Activated T-helper 17 cell treated with anti-CD3 and anti-CD28 coated beads, Interleukin-2, amount 50 U/mL, for 72 hours (primary cell): ENCODE measurements around the gene TMEM86B. TPM values are rescaled to one million over a fixed set of nuclear protein-coding genes. Genes with fewer than 3 reads are reported as not detected.
"Not testable (repeated sequence)": the region's sequence is repeated elsewhere in the genome, so short reads cannot be mapped to it uniquely, and the experiment has no call there.

Source experiments
- ATAC-seq: fragments of 150-1000 bp; cut with Tn5 transposase; replicated peaks from 2 replicates; pipeline ENCODE4 v1.10.0; 2021; ENCODE audit warnings: mild to moderate bottlenecking, moderate library complexity
- H3K27ac Mint-ChIP-seq: one replicate; pipeline ENCODE4 v1.8.0; 2022; ENCODE audit warnings: mixed read lengths
- H3K27me3 Mint-ChIP-seq: one replicate; pipeline ENCODE4 v1.8.0; 2022; ENCODE audit warnings: mixed read lengths
- H3K36me3 Mint-ChIP-seq: one replicate; pipeline ENCODE4 v1.8.0; 2022; ENCODE audit warnings: low read depth, mild to moderate bottlenecking, mixed read lengths
- H3K4me1 Mint-ChIP-seq: one replicate; pipeline ENCODE4 v1.8.0; 2022; ENCODE audit warnings: mixed read lengths
- H3K4me3 Mint-ChIP-seq: one replicate; pipeline ENCODE4 v1.8.0; 2022; ENCODE audit warnings: mild to moderate bottlenecking, mixed read lengths
- H3K9me3 Mint-ChIP-seq: one replicate; pipeline ENCODE4 v1.8.0; 2022; ENCODE audit warnings: mixed read lengths
- total RNA-seq, 2 donors: library from RNA; stranded (reverse); gene quantifications; one replicate each; pipeline ENCODE4 v1.2.3, GENCODE V29; 2022

TMEM86B gene
- total RNA-seq, 2 donors from 2014 or later, result 8.5 to 11.3 TPM

DNA sequence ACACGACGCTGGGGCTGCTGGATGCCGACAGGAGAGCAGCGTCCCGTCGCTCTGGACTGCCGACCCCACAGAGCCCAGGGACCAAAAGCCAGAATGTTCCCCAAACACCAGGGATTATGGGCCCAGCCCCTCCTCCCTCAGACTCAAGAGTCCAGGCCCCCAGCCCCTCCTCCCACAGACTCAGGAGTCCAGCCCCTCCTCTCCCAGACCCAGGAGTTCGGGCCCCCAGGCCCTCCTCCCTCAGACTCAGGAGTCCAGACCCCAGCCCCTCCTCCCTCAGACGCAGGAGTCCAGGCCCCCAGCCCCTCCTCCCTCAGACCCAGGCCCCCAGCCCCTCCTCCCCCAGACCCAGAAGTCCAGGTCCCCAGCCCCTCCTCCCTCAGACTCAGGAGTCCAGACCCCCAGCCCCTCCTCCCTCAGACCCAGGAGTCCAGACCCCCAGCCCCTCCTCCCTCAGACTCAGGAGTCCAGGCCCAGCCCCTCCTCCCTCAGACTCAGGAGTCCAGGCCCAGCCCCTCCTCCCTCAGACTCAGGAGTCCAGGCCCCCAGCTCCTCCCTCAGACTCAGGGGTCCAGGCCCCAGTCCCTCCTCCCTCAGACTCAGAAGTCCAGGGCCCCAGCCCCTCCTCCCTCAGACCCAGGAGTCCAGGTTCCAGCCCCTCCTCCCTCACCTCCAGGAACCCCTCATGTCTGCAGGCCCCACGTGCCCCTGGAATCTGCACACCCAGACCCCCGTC lies 3.7 kb downstream of the TMEM86B start:
- not testable (repeated sequence) for H3K4me3 Mint-ChIP-seq, H3K4me1 Mint-ChIP-seq, H3K27me3 Mint-ChIP-seq, ATAC-seq, H3K9me3 Mint-ChIP-seq
- H3K36me3 Mint-ChIP-seq, result peaks cover 31% of the 10 kb centered on the region
- H3K27ac Mint-ChIP-seq, result peak overlapping the region; percentile 15

DNA sequence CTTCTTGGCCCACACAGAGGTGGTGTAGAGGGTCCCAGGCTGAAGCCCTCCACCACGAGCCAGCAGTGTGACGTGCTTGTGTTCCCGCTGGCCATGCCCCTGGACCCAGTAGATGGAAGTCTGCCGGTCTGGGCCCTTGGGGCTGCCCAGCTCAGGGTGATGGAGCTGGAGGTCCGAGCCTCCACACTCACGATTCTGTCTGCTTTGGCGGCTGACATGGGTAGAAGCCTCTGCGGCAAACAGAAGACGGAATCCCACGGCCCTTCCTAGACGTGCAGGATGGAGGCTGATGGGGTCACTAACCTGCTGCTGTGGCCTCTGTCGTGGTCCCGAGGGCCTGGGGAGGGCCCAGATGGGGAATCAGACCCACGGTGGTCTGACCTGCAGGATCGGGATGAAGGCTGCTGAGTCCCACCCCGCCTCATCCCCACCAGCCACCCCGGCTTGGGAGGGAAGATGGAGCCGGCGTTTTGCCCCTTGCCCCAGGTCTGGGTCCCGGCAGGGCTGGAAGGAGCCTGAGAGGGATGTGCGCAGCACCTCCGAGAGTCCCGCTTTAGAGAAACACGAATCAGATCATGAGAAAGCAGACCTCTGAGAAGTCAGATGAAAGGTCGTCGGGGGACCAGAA lies 4.4 kb downstream of the TMEM86B start:
- peaks cover 5% of the 10 kb centered on the region for H3K4me1 Mint-ChIP-seq
- H3K27me3 Mint-ChIP-seq, result no peaks in the 10 kb centered on the region
- H3K27ac Mint-ChIP-seq, result no peak overlapping the region
- ATAC-seq, result no peak
- no peaks in the 10 kb centered on the region for H3K9me3 Mint-ChIP-seq
- H3K4me3 Mint-ChIP-seq, result no peak overlapping the region
- H3K36me3 Mint-ChIP-seq, result peaks cover 30% of the 10 kb centered on the region

DNA sequence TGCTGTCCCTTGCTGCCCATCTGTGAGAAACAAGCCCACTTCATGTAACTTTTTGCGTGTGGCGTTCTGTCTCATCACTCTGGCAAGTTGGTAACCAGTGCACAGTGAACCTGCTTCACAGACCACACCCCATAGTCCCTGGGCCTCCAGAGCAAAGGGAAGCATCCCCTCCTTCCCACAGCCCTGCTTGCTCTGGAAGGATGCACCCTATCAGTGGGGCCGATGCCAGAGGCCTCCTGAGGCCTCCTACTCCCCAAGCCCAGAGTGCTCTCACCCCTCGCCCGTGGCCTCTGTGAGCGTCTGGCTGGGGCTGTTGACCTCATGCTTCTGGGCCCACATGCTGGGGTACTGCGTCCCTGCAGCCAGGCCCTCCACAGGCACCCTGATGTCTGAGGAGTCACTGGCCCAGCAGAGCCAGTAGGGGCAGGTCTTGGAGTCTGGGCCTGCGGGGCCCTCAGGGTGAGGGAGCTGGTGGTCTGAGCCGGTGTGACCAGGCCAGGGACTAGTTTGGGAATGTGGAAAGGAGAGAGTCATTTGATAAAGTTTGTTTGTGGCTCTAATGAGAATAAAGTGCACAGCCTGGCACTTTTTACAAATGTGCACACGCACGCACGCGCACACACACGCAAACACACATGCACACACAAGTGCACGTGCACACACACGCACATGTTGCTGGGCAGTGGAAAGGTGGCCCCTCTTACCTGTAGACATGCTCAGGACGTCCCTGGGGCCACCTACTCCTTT lies 5.1 kb downstream of the TMEM86B start:
- H3K9me3 Mint-ChIP-seq, result no peaks in the 10 kb centered on the region
- H3K4me1 Mint-ChIP-seq, result peaks cover 5% of the 10 kb centered on the region
- H3K36me3 Mint-ChIP-seq, result peaks cover 26% of the 10 kb centered on the region
- no peak overlapping the region for H3K27ac Mint-ChIP-seq
- H3K27me3 Mint-ChIP-seq, result no peaks in the 10 kb centered on the region
- ATAC-seq, result peak; percentile 10
- H3K4me3 Mint-ChIP-seq, result no peak overlapping the region

GRCh38 chr19:55220525-55220924 lies 8.0 kb downstream of the TMEM86B start:
- ATAC-seq, result no peak
- H3K4me3 Mint-ChIP-seq, result no peak overlapping the region
- no peak overlapping the region for H3K27ac Mint-ChIP-seq
- H3K27me3 Mint-ChIP-seq, result peaks cover 8% of the 10 kb centered on the region
- H3K9me3 Mint-ChIP-seq, result peaks cover 3% of the 10 kb centered on the region
- peaks cover 4% of the 10 kb centered on the region for H3K36me3 Mint-ChIP-seq
- H3K4me1 Mint-ChIP-seq, result peaks cover 15% of the 10 kb centered on the region

DNA sequence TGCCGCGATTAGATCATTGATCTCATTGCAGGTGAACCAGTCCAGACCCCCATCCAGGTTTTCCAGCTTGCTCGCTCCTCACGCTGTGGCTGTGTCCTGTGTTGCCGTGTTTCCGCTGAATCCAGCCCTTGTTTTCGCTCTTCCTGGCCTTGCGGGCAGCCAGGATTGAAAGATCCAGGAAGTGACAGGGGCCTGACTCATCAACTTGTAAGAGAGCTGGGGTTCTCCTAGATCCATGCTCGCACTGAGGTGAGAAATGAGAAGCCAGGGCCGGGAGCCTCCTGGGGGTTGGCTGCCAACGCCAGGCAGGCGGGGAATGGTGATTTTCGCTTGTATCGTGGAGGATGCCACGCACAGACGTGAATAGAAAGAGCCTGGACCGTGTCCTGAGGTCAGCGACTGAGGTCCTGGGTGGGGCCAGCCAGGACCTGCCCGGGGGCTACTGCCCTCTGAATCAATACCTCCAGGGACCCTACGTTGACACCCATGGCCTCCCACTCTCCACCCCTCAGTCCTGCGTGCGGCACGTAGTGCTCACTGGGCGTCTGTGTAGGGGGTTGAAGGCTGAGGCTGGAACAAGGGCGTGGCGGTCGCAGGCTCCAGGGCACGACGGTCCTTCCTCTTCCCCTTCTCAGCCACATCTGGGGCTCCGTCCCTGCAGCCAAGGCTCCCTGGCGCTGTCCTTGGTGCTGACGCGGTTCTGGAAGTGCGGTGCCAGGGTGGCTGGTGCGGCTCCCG lies 11.9 kb downstream of the TMEM86B start:
- Mint-ChIP-seq H3K4me3 (peak overlapping the region; percentile 48), H3K36me3 (no peaks in the 10 kb centered on the region), H3K27ac (peak overlapping the region; percentile 15), H3K9me3 (peaks cover 4% of the 10 kb centered on the region), H3K4me1 (peaks cover 13% of the 10 kb centered on the region), H3K27me3 (peaks cover 10% of the 10 kb centered on the region)
- ATAC-seq, result peak; percentile 83

DNA sequence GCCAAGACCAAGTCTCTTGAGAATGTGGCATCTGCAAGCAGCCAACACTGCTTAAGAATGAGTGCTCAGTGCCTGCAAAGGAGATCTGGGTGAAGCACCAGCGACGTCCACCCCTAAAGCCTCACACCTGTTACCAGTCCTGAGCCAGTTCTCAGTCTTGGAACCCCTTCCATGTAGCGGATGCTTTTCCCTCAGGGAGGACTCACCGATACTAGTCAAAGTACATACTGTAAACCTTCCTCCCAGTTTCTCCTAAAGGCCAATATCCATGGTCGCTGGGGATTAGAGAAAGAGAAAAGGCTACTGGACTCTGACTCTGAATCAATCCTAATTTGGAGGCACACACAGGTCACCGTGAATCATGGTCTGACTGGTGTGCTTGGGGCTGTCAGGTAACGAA lies 15.0 kb downstream of the TMEM86B start:
- no peak for ATAC-seq
- peaks cover 4% of the 10 kb centered on the region for H3K9me3 Mint-ChIP-seq
- peaks cover 13% of the 10 kb centered on the region for H3K4me1 Mint-ChIP-seq
- no peaks in the 10 kb centered on the region for H3K36me3 Mint-ChIP-seq
- no peak overlapping the region for H3K27ac Mint-ChIP-seq
- H3K27me3 Mint-ChIP-seq, result peaks cover 18% of the 10 kb centered on the region
- H3K4me3 Mint-ChIP-seq, result no peak overlapping the region

DNA sequence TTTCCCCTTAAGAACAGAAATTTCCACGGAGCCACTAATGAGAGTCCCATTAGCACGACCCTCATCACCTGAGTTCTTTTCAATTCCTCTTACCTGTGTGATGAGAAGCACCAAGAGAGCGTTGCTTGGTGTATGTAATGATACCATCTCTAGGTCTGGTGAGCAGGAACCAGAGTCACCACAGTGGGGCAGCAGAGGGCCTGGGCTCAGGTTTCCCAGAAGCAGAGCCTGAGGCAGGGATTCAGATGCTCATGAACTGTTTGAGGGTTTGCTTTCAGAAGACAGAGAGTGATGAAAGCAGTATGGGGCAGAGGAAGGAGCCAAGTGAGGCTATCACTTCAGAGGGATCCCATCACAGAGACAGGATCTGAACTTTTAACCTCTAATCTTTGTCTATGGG lies 16.1 kb downstream of the TMEM86B start:
- ATAC-seq, result peak; percentile 71
- peaks cover 13% of the 10 kb centered on the region for H3K4me1 Mint-ChIP-seq
- no peak overlapping the region for H3K4me3 Mint-ChIP-seq
- peaks cover 18% of the 10 kb centered on the region for H3K27me3 Mint-ChIP-seq
- H3K36me3 Mint-ChIP-seq, result no peaks in the 10 kb centered on the region
- H3K27ac Mint-ChIP-seq, result no peak overlapping the region
- H3K9me3 Mint-ChIP-seq, result peaks cover 4% of the 10 kb centered on the region

- Mint-ChIP-seq H3K4me1 (no peaks in the 10 kb centered on the region), H3K4me3 (no peak overlapping the region), H3K9me3 (no peaks in the 10 kb centered on the region), H3K27ac (no peak overlapping the region), H3K36me3 (no peaks in the 10 kb centered on the region), H3K27me3 (peaks cover 14% of the 10 kb centered on the region)
- ATAC-seq, result no peak
These were observed 18.7 kb downstream of the TMEM86B start for GRCh38 chr19:55209693-55210472.

DNA sequence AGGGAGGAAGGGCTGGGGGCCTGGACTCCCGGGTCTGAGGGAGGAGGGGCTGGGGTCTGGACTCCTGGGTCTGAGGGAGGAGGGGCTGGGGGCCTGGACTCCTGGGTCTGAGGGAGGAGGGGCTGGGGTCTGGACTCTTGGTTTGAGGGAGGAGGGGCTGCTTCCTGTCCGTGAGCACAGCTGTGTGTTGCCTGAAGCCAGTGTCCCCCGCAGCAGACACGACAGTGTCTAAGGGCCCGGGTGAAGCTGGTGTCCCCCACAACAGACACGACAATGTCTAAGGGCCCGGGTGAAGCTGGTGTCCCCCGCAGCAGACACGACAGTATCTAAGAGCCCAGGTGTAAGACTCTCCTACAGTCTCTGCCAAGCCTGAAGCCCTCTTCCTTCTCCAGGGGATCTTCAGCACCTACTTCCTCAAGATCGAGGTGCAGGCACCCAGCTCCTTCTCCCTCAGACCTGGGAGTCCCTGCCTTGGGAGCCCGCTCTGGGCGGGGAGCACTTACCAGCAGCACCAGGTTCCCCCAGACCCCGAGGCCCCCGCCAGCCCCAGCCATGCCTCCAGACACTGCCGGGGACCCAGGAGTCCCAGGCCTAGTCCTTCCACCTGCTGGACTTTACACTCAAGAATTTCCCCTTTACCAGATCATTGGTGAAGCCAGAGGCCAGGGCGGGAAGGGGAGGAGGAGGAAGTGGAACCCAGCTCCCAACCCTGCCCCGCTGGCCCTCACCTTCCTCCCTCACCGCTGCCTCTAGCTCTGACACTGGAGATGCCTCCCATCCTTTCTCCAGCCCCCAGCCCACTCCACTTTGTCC lies 19.5 kb downstream of the TMEM86B start, which contains the start of gene PTPRH:
Gene PTPRH, minus strand, starts transcription at position 622 of the 813 bp plus-strand sequence. Its CDS starts 68 bp downstream, at position 554.
- Mint-ChIP-seq H3K4me3 (no peak within 1 kb of the TSS), H3K4me1 (no peaks in the 10 kb centered on the region), H3K27me3 (peaks cover 14% of the 10 kb centered on the region), H3K27ac (no peak within 1 kb of the TSS), H3K9me3 (no peaks in the 10 kb centered on the region), H3K36me3 (no peaks in the 10 kb centered on the region)
- ATAC-seq, result no peak

GRCh38 chr19:55206664-55207500 lies 21.7 kb downstream of the TMEM86B start:
- Mint-ChIP-seq H3K27me3 (peaks cover 22% of the 10 kb centered on the region), H3K27ac (no peak overlapping the region), H3K4me1 (no peaks in the 10 kb centered on the region), H3K9me3 (no peaks in the 10 kb centered on the region), H3K4me3 (no peak overlapping the region), H3K36me3 (no peaks in the 10 kb centered on the region)
- ATAC-seq, result peak; percentile 62

DNA sequence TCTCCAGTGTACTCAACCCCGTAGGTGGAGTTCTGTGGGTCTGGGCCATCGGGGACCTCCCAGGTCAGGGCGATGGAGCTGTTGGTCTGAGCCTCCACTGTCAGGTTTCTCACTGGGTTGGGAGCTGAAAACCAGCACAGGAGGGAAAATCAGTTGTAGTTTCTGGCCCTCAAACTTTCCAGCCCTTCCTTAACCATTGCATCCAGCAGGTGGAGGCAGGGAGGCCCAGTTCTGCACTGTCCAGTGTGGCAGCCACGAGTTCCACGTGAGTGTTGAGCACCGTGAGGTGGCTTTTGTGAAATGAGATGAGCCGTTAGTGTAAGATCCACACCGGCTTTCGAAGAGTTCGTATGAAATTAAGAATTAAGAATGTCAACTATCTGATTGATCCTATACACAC lies 26.4 kb downstream of the TMEM86B start:
- H3K27me3 Mint-ChIP-seq, result peaks cover 32% of the 10 kb centered on the region
- H3K4me3 Mint-ChIP-seq, ATAC-seq, H3K9me3 Mint-ChIP-seq, H3K36me3 Mint-ChIP-seq, H3K4me1 Mint-ChIP-seq, H3K27ac Mint-ChIP-seq: not testable (repeated sequence)

DNA sequence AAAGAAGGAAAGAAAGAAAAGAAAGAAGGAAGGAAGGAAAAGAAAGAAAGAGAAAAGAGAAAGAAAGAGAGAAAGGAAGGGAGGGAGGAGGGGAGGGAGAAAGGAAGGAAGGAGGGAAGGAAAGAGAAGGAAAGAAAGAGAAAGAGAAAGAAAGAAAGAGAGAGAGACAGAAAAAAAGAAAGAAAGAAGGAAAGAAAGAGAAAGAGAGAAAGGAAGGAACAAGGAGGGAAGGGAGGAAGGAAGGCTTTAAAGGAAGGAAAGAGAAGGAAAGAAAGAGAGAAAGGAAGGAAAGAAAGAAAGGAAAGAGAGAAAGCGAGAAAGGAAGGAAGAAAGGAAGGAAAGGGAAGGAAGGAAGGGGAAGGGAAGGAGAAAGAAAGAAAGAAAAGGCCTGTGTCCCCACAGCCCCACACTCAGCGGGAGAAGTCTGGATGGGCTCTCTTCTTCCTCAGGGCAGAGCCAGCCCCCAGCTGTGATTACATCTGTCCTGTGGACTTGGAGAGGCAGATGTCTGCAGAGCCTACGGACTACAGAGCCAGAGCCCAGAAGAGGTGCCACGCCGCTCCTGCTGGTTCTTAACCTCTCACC lies 28.9 kb downstream of the TMEM86B start:
- Mint-ChIP-seq H3K4me3 (no peak overlapping the region), H3K4me1 (no peaks in the 10 kb centered on the region), H3K27ac (no peak overlapping the region), H3K27me3 (peaks cover 27% of the 10 kb centered on the region), H3K36me3 (no peaks in the 10 kb centered on the region), H3K9me3 (no peaks in the 10 kb centered on the region)
- ATAC-seq, result no peak
